ENCODE results near the gene AGRN. TPM values are rescaled to one million over a fixed set of nuclear protein-coding genes. Genes with fewer than 3 reads are reported as not detected.

Gene AGRN
- total RNA-seq (4.2 TPM), polyA plus RNA-seq (under 1 TPM in 3 of 4 donors, not detected in 1; 0.06 to 0.38 (median 0.21) TPM)

- no peaks in the 10 kb centered on the region for H3K9me3 Mint-ChIP-seq
- Histone ChIP-seq H3K9me3 (ENCODE audit: control insufficient read depth in 2 of 2, low read length in 2 of 2) (peaks cover 0 to 2% of the 10 kb centered on the region in 2 experiments), H3K36me3 (ENCODE audit: control insufficient read depth, insufficient read depth, low read length) (no peaks in the 10 kb centered on the region), H3K27me3 (ENCODE audit: control insufficient read depth, insufficient read depth, low read length) (no peaks in the 10 kb centered on the region), H3K4me1 (ENCODE audit: control insufficient read depth, insufficient read depth, low read length, poor library complexity, severe bottlenecking) (peaks cover 23% of the 10 kb centered on the region), H3K27ac (ENCODE audit: insufficient read depth, low read length, poor library complexity, severe bottlenecking) (no peak within 1 kb of the TSS), H3K4me3 (ENCODE audit: low read depth, low read length) (no peak within 1 kb of the TSS)
- DNase-seq (peak in 1 of 3 donors; percentile 39), ATAC-seq (ENCODE audit: low read depth in 2 of 2) (peak in 1 of 2 donors; percentile 3)
- H3K36me3 Mint-ChIP-seq, result no peaks in the 10 kb centered on the region
- H3K4me3 Mint-ChIP-seq, result peak within 1 kb of the TSS; percentile 44 to 80 (median 76)
- H3K4me1 Mint-ChIP-seq, result peaks cover 0 to 18% (median 5%) of the 10 kb centered on the region in 4 donors
- peak within 1 kb of the TSS in 1 of 3 donors; percentile 14 for H3K27ac Mint-ChIP-seq
- H3K27me3 Mint-ChIP-seq, result peaks cover 11% of the 10 kb centered on the region
Observed at GRCh38 chr1:1020000-1020404, at the start of gene AGRN. Gene AGRN, plus strand, starts transcription at chr1:1020120. Its CDS starts 53 bp downstream, at chr1:1020173.

DNA sequence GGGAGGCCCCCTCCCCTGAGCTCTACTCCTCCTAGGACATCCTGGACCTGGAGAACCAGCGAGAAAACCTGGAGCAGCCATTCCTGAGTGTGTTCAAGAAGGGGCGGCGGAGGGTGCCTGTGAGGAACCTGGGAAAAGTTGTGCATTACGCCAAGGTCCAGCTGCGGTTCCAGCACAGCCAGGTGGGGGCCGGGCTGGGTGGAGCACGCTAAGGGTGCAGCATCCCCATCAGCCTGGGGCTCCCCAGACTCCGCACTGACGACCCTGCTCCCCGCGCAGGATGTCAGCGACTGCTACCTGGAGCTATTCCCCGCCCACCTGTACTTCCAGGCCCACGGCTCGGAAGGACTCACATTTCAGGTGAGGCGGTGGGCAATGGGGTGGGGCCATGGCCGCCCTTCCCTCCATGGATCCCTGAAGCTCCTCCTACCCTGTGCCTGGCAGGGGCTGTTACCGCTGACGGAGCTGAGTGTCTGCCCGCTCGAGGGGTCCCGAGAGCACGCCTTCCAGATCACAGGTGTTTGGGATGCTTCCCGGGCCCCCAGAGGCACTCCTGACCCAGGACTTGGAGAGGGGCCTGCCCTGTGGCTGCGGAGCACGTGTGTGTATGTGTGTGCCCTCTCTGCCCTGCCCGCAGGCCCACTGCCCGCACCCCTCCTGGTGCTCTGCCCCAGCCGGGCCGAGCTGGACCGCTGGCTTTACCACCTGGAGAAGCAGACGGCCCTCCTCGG, 49.5 kb upstream of the AGRN start:
- no peaks in the 10 kb centered on the region for H3K36me3 Mint-ChIP-seq
- Histone ChIP-seq H3K36me3 (ENCODE audit: control insufficient read depth, insufficient read depth, low read length) (no peaks in the 10 kb centered on the region), H3K27ac (ENCODE audit: insufficient read depth, low read length, poor library complexity, severe bottlenecking) (no peak overlapping the region), H3K27me3 (ENCODE audit: control insufficient read depth, insufficient read depth, low read length) (no peaks in the 10 kb centered on the region), H3K4me1 (ENCODE audit: control insufficient read depth, insufficient read depth, low read length, poor library complexity, severe bottlenecking) (peaks cover 21% of the 10 kb centered on the region), H3K9me3 (ENCODE audit: control insufficient read depth in 2 of 2, low read length in 2 of 2) (no peaks in the 10 kb centered on the region), H3K4me3 (ENCODE audit: low read depth, low read length) (no peak overlapping the region)
- no peak overlapping the region for H3K27ac Mint-ChIP-seq
- H3K4me1 Mint-ChIP-seq, result peaks cover 0 to 8% (median 0%) of the 10 kb centered on the region in 4 donors
- DNase-seq, result no peak
- no peaks in the 10 kb centered on the region for H3K9me3 Mint-ChIP-seq
- H3K4me3 Mint-ChIP-seq, result no peak overlapping the region
- no peak for ATAC-seq (ENCODE audit: low read depth in 2 of 2)
- H3K27me3 Mint-ChIP-seq, result peaks cover under 1% of the 10 kb centered on the region

- Histone ChIP-seq H3K36me3 (ENCODE audit: control insufficient read depth, insufficient read depth, low read length) (no peaks in the 10 kb centered on the region), H3K27me3 (ENCODE audit: control insufficient read depth, insufficient read depth, low read length) (no peaks in the 10 kb centered on the region), H3K4me1 (ENCODE audit: control insufficient read depth, insufficient read depth, low read length, poor library complexity, severe bottlenecking) (peaks cover 19% of the 10 kb centered on the region), H3K4me3 (ENCODE audit: low read depth, low read length) (no peak overlapping the region), H3K27ac (ENCODE audit: insufficient read depth, low read length, poor library complexity, severe bottlenecking) (no peak overlapping the region), H3K9me3 (ENCODE audit: control insufficient read depth in 2 of 2, low read length in 2 of 2) (no peaks in the 10 kb centered on the region)
- no peaks in the 10 kb centered on the region for H3K36me3 Mint-ChIP-seq
- H3K4me1 Mint-ChIP-seq, result peaks cover 0 to 8% (median 0%) of the 10 kb centered on the region in 4 donors
- no peak overlapping the region for H3K4me3 Mint-ChIP-seq
- no peak overlapping the region for H3K27ac Mint-ChIP-seq
- H3K9me3 Mint-ChIP-seq, result no peaks in the 10 kb centered on the region
- ATAC-seq (ENCODE audit: low read depth in 2 of 2) (no peak), DNase-seq (no peak)
- H3K27me3 Mint-ChIP-seq, result peaks cover 7% of the 10 kb centered on the region
Observed at GRCh38 chr1:970973-971730, 48.8 kb upstream of the AGRN start.

DNA sequence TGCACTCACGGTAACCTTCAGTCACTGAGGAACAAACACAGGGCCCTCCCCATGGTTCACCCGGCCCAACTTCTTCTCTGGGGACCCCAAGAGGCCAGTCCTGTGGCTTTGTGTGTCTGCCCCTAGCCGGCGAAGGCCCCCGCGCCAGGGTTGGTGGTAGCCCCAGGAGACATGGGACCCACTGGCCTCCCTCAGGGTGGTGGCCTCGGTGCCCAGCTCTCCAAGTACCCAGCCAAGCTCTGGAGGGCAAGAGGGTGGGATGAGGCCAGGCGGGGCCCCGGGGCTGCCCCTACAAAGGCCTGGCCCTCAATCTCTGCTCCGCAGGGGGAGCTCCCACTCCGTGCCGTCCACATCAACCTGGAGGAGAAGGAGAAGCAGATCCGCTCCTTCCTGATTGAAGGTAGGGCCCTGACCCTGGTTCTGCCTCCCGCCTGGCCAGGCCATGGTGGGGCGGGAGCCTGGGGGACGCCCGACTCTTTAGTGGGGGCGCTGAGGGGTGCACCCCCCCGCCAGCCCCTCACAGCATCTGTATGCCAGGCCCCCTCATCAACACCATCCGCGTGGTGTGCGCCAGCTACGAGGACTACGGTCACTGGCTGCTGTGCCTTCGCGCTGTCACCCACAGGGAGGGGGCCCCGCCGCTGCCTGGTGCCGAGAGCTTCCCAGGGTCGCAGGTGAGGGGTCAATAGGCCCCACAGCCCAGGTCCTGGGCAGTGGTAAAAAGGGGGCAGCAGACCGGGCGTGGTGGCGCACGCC, 48.0 kb upstream of the AGRN start:
- H3K9me3 ChIP-seq (ENCODE audit: control insufficient read depth in 2 of 2, low read length in 2 of 2), result no peaks in the 10 kb centered on the region
- no peak overlapping the region for H3K27ac ChIP-seq (ENCODE audit: insufficient read depth, low read length, poor library complexity, severe bottlenecking)
- H3K4me1 ChIP-seq (ENCODE audit: control insufficient read depth, insufficient read depth, low read length, poor library complexity, severe bottlenecking), result peaks cover 14% of the 10 kb centered on the region
- no peak for DNase-seq
- H3K4me3 ChIP-seq (ENCODE audit: low read depth, low read length), result no peak overlapping the region
- no peak overlapping the region for H3K27ac Mint-ChIP-seq
- H3K36me3 Mint-ChIP-seq, result no peaks in the 10 kb centered on the region
- H3K27me3 Mint-ChIP-seq, result peaks cover 7% of the 10 kb centered on the region
- no peak for ATAC-seq (ENCODE audit: low read depth in 2 of 2)
- H3K36me3 ChIP-seq (ENCODE audit: control insufficient read depth, insufficient read depth, low read length), result no peaks in the 10 kb centered on the region
- H3K9me3 Mint-ChIP-seq, result no peaks in the 10 kb centered on the region
- no peak overlapping the region for H3K4me3 Mint-ChIP-seq
- peaks cover 0 to 8% (median 0%) of the 10 kb centered on the region in 4 donors for H3K4me1 Mint-ChIP-seq
- no peaks in the 10 kb centered on the region for H3K27me3 ChIP-seq (ENCODE audit: control insufficient read depth, insufficient read depth, low read length)

DNA sequence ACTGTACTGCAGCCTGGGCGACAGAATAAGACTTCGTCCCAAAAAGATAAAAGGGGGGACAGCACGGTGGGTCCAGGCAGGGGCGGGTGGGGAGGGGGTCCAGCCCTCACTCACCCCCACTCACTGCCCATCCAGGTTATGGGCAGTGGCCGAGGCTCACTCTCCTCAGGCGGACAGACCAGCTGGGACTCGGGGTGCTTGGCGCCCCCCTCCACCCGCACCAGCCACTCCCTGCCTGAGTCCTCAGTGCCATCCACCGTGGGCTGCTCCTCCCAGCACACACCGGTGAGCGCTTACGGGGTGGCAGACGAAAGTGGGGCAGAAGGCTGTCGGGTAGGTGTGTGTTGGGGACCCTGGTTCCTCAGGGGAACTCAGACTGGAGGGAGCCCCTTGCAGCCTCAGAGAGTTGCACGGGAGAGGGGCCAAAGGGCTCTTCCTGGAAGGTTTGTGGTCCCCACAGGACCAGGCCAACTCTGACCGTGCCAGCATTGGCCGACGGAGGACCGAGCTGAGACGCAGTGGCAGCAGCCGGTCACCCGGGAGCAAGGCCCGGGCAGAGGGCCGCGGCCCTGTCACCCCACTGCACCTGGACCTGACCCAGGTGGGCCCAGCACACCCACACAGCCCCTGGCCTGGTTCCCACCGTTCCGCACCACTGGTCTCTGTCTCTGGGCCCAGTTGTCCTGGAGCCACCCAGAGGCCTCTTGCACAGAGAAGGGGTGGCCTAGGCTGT, 47.0 kb upstream of the AGRN start:
- Mint-ChIP-seq H3K4me1 (peaks cover 0 to 5% (median 0%) of the 10 kb centered on the region in 4 donors), H3K9me3 (no peaks in the 10 kb centered on the region), H3K4me3 (no peak overlapping the region), H3K36me3 (no peaks in the 10 kb centered on the region), H3K27ac (peak overlapping the region in 1 of 3 donors; percentile 88), H3K27me3 (peaks cover 7% of the 10 kb centered on the region)
- Histone ChIP-seq H3K27me3 (ENCODE audit: control insufficient read depth, insufficient read depth, low read length) (no peaks in the 10 kb centered on the region), H3K4me1 (ENCODE audit: control insufficient read depth, insufficient read depth, low read length, poor library complexity, severe bottlenecking) (peaks cover 8% of the 10 kb centered on the region), H3K36me3 (ENCODE audit: control insufficient read depth, insufficient read depth, low read length) (no peaks in the 10 kb centered on the region), H3K27ac (ENCODE audit: insufficient read depth, low read length, poor library complexity, severe bottlenecking) (no peak overlapping the region), H3K9me3 (ENCODE audit: control insufficient read depth in 2 of 2, low read length in 2 of 2) (no peaks in the 10 kb centered on the region), H3K4me3 (ENCODE audit: low read depth, low read length) (no peak overlapping the region)
- no peak for ATAC-seq (ENCODE audit: low read depth in 2 of 2)
- no peak for DNase-seq

- Histone ChIP-seq H3K27me3 (ENCODE audit: control insufficient read depth, insufficient read depth, low read length) (no peaks in the 10 kb centered on the region), H3K9me3 (ENCODE audit: control insufficient read depth in 2 of 2, low read length in 2 of 2) (no peaks in the 10 kb centered on the region), H3K4me3 (ENCODE audit: low read depth, low read length) (no peak overlapping the region), H3K27ac (ENCODE audit: insufficient read depth, low read length, poor library complexity, severe bottlenecking) (no peak overlapping the region), H3K36me3 (ENCODE audit: control insufficient read depth, insufficient read depth, low read length) (no peaks in the 10 kb centered on the region), H3K4me1 (ENCODE audit: control insufficient read depth, insufficient read depth, low read length, poor library complexity, severe bottlenecking) (peaks cover 8% of the 10 kb centered on the region)
- peaks cover 0 to 4% (median 0%) of the 10 kb centered on the region in 7 donors for H3K9me3 Mint-ChIP-seq
- H3K4me1 Mint-ChIP-seq, result peaks cover 0 to 9% (median 0%) of the 10 kb centered on the region in 4 donors
- H3K36me3 Mint-ChIP-seq, result no peaks in the 10 kb centered on the region
- H3K27ac Mint-ChIP-seq, result peak overlapping the region in 1 of 3 donors; percentile 88
- no peak for ATAC-seq (ENCODE audit: low read depth in 2 of 2)
- no peak overlapping the region for H3K4me3 Mint-ChIP-seq
- peaks cover 7% of the 10 kb centered on the region for H3K27me3 Mint-ChIP-seq
- DNase-seq, result no peak
Observed at GRCh38 chr1:973459-974292, 46.2 kb upstream of the AGRN start.

Measured in CD4-positive, CD25-positive, alpha-beta regulatory T cell (primary cell).